HFFc6 (cell line): ENCODE measurements around the gene MIA. TPM values are rescaled to one million over a fixed set of nuclear protein-coding genes. Genes with fewer than 3 reads are reported as not detected.

ENCODE experiments used
- DNase-seq: peaks from one replicate; pipeline ENCODE4 v3.0.0-alpha.2; 2018
- H3K27ac Mint-ChIP-seq: 2 replicates; pipeline ENCODE4 v1.8.0; 2020; ENCODE audit warnings: mild to moderate bottlenecking, mixed read lengths
- H3K27me3 Mint-ChIP-seq: 2 replicates; pipeline ENCODE4 v1.8.0; 2021; ENCODE audit warnings: mild to moderate bottlenecking, moderate library complexity, mixed read lengths; ENCODE audit not compliant: insufficient read depth
- H3K36me3 Mint-ChIP-seq: 2 replicates; pipeline ENCODE4 v1.8.0; 2021; ENCODE audit warnings: low read depth, mixed read lengths
- H3K4me1 Mint-ChIP-seq: 2 replicates; pipeline ENCODE4 v1.8.0; 2020; ENCODE audit warnings: low read depth, mixed read lengths
- H3K4me3 Mint-ChIP-seq: 2 replicates; pipeline ENCODE4 v1.8.0; 2020; ENCODE audit warnings: mild to moderate bottlenecking, moderate library complexity, mixed read lengths
- H3K9me3 Mint-ChIP-seq: 2 replicates; pipeline ENCODE4 v1.8.0; 2020; ENCODE audit warnings: mild to moderate bottlenecking, mixed read lengths
- total RNA-seq, 6 experiments: library from RNA; stranded (reverse); fragmentation: NEBNext Ultra II Directional; extraction: Animal tissue kit (Norgen Biotek cat#: 25700); gene quantifications; 2 replicates in 1 of 6; 3 replicates in 5 of 6; pipeline ENCODE4 v1.2.3, GENCODE V29; 2021
- TF ChIP-seq, protein P1 (sequence below): fragments of 200-600 bp; sonication (generic); IDR thresholded peaks from 2 replicates; pipeline ENCODE4 v1.5.0; 2021; ENCODE audit warnings: antibody characterized with exemption, mild to moderate bottlenecking

The MIA gene
- total RNA-seq, 6 experiments from 2014 or later: not detected

DNA sequence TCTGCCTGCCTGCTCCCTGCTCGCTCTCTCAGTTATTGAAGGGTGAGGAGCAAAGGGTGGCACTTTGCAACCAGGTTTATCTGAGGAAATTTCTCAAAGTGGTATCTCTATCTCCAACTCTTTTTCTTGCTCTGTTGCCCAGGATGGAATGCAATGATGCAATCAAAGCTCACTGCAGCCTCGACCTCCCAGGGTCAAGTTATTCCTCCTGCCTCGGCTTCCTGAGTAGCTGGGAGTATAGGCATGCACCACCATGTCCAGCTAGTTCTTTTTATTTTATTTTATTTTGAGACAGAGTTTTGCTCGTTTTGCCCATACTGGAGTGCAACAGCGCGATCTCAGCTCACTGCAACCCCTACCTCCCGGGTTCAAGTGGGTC is 29.9 kb upstream of the MIA start:
- no peak overlapping the region for H3K4me3 Mint-ChIP-seq
- H3K36me3 Mint-ChIP-seq: peaks cover 8% of the 10 kb centered on the region
- no peak for DNase-seq
- H3K4me1 Mint-ChIP-seq: peaks cover 32% of the 10 kb centered on the region
- TF ChIP-seq, protein P1, sequence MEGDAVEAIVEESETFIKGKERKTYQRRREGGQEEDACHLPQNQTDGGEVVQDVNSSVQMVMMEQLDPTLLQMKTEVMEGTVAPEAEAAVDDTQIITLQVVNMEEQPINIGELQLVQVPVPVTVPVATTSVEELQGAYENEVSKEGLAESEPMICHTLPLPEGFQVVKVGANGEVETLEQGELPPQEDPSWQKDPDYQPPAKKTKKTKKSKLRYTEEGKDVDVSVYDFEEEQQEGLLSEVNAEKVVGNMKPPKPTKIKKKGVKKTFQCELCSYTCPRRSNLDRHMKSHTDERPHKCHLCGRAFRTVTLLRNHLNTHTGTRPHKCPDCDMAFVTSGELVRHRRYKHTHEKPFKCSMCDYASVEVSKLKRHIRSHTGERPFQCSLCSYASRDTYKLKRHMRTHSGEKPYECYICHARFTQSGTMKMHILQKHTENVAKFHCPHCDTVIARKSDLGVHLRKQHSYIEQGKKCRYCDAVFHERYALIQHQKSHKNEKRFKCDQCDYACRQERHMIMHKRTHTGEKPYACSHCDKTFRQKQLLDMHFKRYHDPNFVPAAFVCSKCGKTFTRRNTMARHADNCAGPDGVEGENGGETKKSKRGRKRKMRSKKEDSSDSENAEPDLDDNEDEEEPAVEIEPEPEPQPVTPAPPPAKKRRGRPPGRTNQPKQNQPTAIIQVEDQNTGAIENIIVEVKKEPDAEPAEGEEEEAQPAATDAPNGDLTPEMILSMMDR: no peak
- H3K9me3 Mint-ChIP-seq: no peaks in the 10 kb centered on the region
- peaks cover 2% of the 10 kb centered on the region for H3K27me3 Mint-ChIP-seq
- H3K27ac Mint-ChIP-seq: peak overlapping the region; percentile 71; the same call in 1 of the 2 replicates

DNA sequence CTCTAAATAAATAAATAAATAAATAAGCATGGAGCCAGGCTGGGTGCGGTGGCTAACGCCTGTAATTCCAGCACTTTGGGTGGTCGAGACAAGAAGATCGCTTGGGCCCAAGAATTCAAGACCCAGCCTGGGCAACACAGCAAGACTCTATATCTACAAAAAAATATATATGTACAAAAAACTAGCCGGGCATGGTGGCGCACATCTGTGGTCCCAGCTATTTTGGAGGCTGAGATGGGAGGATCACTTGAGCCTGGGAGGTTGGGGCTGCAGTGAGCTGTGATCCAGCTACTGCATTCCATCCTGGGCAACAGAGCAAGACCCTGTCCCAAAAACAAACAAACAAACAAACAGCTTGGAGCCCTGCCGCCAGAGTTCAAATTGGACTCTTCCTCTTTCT is 27.8 kb upstream of the MIA start:
- Mint-ChIP-seq H3K4me1 (peaks cover 27% of the 10 kb centered on the region), H3K9me3 (no peaks in the 10 kb centered on the region), H3K36me3 (peaks cover 23% of the 10 kb centered on the region), H3K27ac (no peak overlapping the region), H3K4me3 (no peak overlapping the region), H3K27me3 (peaks cover 4% of the 10 kb centered on the region)
- TF ChIP-seq, protein P1: no peak
- no peak for DNase-seq

DNA sequence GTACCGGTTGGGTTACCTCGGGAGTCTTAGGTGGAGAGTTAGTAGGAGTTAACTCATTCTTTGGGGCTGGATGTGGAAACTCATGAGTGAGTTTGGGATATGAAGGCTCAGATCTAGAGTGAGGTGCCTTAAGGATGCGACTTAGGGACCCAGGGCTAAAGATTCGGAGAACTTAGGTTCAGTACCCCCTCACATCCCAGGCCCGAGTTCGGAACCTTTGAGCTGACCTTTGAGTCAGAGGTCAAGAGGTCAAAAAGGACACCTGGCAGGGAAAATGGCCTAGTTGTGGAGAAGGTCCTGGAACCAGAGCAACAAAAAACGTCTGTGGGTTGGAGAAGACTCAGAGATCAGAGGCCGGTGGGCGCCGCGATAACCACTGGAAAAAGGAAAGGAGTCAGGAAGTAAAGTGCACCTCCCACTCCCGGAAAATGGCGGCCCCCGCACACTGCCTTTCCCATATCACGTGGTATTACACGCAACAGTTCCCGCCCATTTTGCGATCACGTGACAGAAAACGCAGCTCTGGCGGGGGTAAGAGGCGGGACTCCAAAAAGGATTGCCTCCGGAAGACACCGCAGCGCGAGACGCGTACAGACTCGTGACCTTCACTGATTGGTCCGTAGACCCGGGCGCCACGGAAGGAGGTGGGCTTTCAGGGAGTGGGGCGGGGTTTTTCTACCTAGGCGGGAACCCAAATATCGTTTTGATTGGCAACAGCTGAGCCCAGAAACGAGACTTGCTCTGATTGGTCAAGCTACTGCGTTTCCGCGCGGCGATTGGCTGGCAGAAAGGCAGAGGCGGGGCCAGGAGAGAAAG is 25.1 kb upstream of the MIA start, which contains the start of gene ACTMAP:
Gene ACTMAP (minus strand): TSS at position 420 of the 816 bp plus-strand sequence. CDS start 674 bp downstream, outside the sequence.
- peak; percentile 100 for DNase-seq
- H3K4me3 Mint-ChIP-seq: peak within 1 kb of the TSS; percentile 96
- no peaks in the 10 kb centered on the region for H3K9me3 Mint-ChIP-seq
- H3K27me3 Mint-ChIP-seq: peaks cover 4% of the 10 kb centered on the region
- TF ChIP-seq, protein P1: no peak
- H3K36me3 Mint-ChIP-seq: peaks cover 35% of the 10 kb centered on the region
- H3K4me1 Mint-ChIP-seq: peaks cover 37% of the 10 kb centered on the region
- H3K27ac Mint-ChIP-seq: peak within 1 kb of the TSS; percentile 96

DNA sequence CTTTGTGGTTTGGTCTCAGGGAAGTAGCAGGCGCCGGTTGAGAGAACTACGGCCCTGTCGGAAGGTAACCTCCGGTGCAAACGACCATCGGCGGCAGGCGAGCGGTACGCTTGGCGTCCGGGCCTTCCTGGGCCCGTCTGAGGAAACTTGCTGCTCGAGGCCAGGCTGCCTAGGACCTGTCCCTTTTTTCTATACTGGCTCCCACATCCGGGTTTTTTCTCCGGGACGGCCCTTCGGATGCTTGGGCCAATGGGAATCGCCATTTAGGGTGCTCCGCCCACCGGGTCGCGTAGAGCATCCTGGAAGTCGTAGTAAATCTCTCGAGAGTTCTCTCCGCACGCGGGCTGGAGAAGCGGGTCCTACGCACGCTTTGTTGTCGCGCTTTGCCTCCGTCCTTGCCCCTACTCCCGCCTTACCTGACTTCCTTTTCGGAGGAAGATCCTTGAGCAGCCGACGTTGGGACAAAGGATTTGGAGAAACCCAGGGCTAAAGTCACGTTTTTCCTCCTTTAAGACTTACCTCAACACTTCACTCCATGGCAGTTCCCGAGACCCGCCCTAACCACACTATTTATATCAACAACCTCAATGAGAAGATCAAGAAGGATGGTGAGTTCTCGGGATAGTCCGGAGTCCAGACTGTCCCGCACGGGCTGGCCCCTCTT is 24.3 kb upstream of the MIA start, which contains the start of gene SNRPA:
Gene SNRPA (plus strand): TSS at position 330 of the 664 bp plus-strand sequence. CDS start 206 bp downstream, at position 536.
- Mint-ChIP-seq H3K27ac (peak within 1 kb of the TSS; percentile 96), H3K9me3 (no peaks in the 10 kb centered on the region), H3K27me3 (peaks cover 4% of the 10 kb centered on the region), H3K4me3 (peak within 1 kb of the TSS; percentile 96), H3K4me1 (peaks cover 40% of the 10 kb centered on the region), H3K36me3 (peaks cover 40% of the 10 kb centered on the region)
- TF ChIP-seq, protein P1: no peak
- peak; percentile 97 for DNase-seq

DNA sequence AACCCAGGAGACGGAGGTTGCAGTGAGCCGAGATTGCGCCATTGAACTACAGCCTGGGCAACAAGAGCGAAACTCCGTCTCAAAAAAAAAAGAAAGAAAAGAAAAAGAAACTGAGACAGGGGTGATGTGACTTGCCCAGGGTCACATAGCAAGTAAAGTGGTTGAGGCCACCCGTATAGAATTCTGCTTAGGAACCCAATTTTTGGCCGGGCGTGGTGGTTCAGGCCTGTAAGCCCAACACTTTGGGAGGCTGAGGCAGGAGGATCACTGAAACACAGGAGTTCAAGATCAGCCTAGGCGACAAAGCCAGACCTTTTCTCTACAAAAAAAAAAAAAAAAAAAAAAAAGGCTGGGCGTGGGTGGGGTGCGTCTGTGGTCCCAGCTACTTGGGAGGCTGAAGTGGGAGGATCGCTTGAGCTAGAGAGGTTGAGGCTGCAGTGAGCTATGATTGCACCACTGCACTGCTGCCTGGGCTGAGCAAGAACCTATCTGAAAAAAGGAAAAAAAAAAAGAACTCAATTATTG is 23.0 kb upstream of the MIA start:
- H3K4me3 Mint-ChIP-seq: peak overlapping the region; percentile 96
- TF ChIP-seq, protein P1: no peak
- H3K27ac Mint-ChIP-seq: peak overlapping the region; percentile 96
- peaks cover 48% of the 10 kb centered on the region for H3K4me1 Mint-ChIP-seq
- H3K27me3 Mint-ChIP-seq: peaks cover 6% of the 10 kb centered on the region
- peaks cover 46% of the 10 kb centered on the region for H3K36me3 Mint-ChIP-seq
- DNase-seq: no peak
- H3K9me3 Mint-ChIP-seq: no peaks in the 10 kb centered on the region
